Neural progenitor cell (in vitro differentiated cells): Measurements from ENCODE around the gene SFSWAP. TPM values are rescaled to one million over a fixed set of nuclear protein-coding genes. Genes with fewer than 3 reads are reported as not detected.

Experiments used
- DNase-seq: peaks from one replicate; pipeline ENCODE4 v3.0.0-alpha.2; 2016; ENCODE audit warnings: low spot score
- H2AFZ ChIP-seq: fragments of 200-600 bp; sonication (generic); replicated peaks from 2 replicates; pipeline ENCODE4 v1.6.1; 2016; ENCODE audit warnings: antibody characterized with exemption
- H3F3A ChIP-seq: fragments of 200-600 bp; sonication (generic); 2 replicates; pipeline ENCODE4 v1.6.1; 2016; ENCODE audit warnings: antibody characterized with exemption, low read depth
- H3K27ac ChIP-seq: fragments of 200-600 bp; sonication (generic); 2 replicates; pipeline ENCODE4 v1.5.1; 2016; ENCODE audit warnings: mild to moderate bottlenecking
- H3K27me3 ChIP-seq: fragments of 200-600 bp; sonication (generic); 2 replicates; pipeline ENCODE4 v1.6.1; 2016; ENCODE audit warnings: mild to moderate bottlenecking, moderate library complexity
- H3K36me3 ChIP-seq: fragments of 200-600 bp; sonication (generic); 2 replicates; pipeline ENCODE4 v1.5.1; 2016
- H3K4me1 ChIP-seq: fragments of 200-600 bp; sonication (generic); 2 replicates; pipeline ENCODE4 v1.6.1; 2016; ENCODE audit warnings: mixed run types
- H3K4me2 ChIP-seq: fragments of 200-600 bp; sonication (generic); 2 replicates; pipeline ENCODE4 v1.6.1; 2016
- H3K4me3 ChIP-seq: fragments of 200-600 bp; sonication (generic); 2 replicates; pipeline ENCODE4 v1.5.1; 2016
- H3K79me2 ChIP-seq: fragments of 200-600 bp; sonication (generic); 2 replicates; pipeline ENCODE4 v1.6.1; 2016; ENCODE audit warnings: low read depth
- H3K9ac ChIP-seq: fragments of 200-600 bp; sonication (generic); 2 replicates; pipeline ENCODE4 v1.6.1; 2016
- H3K9me3 ChIP-seq: fragments of 200-600 bp; sonication (generic); 2 replicates; pipeline ENCODE4 v1.5.1; 2016; ENCODE audit warnings: low read depth
- H4K20me1 ChIP-seq: fragments of 200-600 bp; sonication (generic); 2 replicates; pipeline ENCODE4 v1.6.1; 2016; ENCODE audit warnings: low read depth
- H3K27ac Mint-ChIP-seq: 3 replicates; pipeline ENCODE4 v1.8.0; 2021; ENCODE audit warnings: mixed read lengths
- H3K27me3 Mint-ChIP-seq: 2 replicates; pipeline ENCODE4 v1.8.0; 2022; ENCODE audit warnings: low read depth, mild to moderate bottlenecking, inconsistent platforms, moderate library complexity, mixed read lengths; ENCODE audit not compliant: insufficient read depth
- H3K36me3 Mint-ChIP-seq: 3 replicates; pipeline ENCODE4 v1.8.0; 2021; ENCODE audit warnings: mixed read lengths
- H3K4me1 Mint-ChIP-seq: 3 replicates; pipeline ENCODE4 v1.8.0; 2021; ENCODE audit warnings: mixed read lengths
- H3K4me3 Mint-ChIP-seq: 3 replicates; pipeline ENCODE4 v1.8.0; 2021; ENCODE audit warnings: mild to moderate bottlenecking, moderate library complexity, mixed read lengths
- H3K9me3 Mint-ChIP-seq: 3 replicates; pipeline ENCODE4 v1.8.0; 2020; ENCODE audit warnings: mixed read lengths
- EZH2 ChIP-seq: fragments of 200-600 bp; sonication (generic); IDR thresholded peaks from 2 replicates; pipeline ENCODE4 v1.6.1; 2017; ENCODE audit warnings: antibody characterized with exemption, mild to moderate bottlenecking, moderate library complexity
- EZH2phosphoT487 ChIP-seq: fragments of 200-600 bp; sonication (generic); IDR thresholded peaks from 2 replicates; pipeline ENCODE4 v1.6.1; 2017; ENCODE audit warnings: antibody characterized with exemption
- total RNA-seq: library from RNA; depleted of rRNA; stranded (reverse); fragments of >200 nt; gene quantifications from 2 replicates; pipeline ENCODE4 v1.2.3, GENCODE V29; 2015; ENCODE audit warnings: low replicate concordance
- TF ChIP-seq, protein P1 (sequence below): fragments of 200-600 bp; sonication (generic); IDR thresholded peaks from 2 replicates; pipeline ENCODE4 v1.5.1; 2017; ENCODE audit warnings: antibody characterized with exemption, mild to moderate bottlenecking

SFSWAP gene
- total RNA-seq, 1 donor from 2014 or later: 37.0 TPM

DNA sequence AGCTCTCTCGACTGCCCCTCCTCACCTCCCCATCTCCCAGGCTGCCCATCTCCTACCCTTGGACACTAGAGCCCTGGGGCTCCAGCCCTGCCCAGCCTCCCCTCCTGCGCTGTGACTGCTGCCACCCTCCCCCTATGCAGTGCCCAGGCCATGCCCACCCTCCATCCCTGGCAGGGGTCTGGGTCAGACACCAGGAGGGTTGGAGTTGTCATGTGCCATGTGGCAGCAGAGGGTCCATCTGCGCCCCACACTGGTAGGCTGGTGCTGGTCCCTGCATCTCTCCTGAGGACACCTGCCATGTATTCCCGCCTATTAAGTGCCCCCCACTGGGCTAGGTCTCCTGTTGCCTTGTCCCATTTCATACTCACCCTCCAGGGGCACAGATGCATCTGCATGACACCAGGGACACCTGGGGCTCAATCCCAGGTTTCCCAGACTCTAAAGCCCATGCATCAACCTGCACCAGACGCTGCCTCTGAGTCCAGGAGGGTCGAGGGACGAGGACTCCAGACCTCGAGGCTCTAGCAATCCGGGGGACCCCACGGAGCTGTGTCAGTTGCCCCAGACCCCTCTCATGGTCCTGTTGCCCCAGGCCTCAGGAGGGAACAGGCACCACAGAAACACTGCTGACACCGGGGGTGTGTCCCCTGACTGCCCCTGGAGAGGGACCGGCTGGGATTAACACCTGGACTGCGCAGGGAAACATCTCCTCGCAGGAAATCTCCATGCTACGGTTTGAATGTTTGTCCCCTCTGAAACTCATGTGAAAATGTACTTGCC, 23.4 kb upstream of the SFSWAP start:
- H3K36me3 ChIP-seq: no peaks in the 10 kb centered on the region
- no peak overlapping the region for H3K9ac ChIP-seq
- Mint-ChIP-seq H3K27me3 (peaks cover 9% of the 10 kb centered on the region), H3K36me3 (no peaks in the 10 kb centered on the region), H3K4me3 (no peak overlapping the region), H3K9me3 (peaks cover 8% of the 10 kb centered on the region), H3K27ac (no peak overlapping the region), H3K4me1 (peaks cover 3% of the 10 kb centered on the region)
- H3K9me3 ChIP-seq: no peaks in the 10 kb centered on the region
- H3K4me2 ChIP-seq: no peak overlapping the region
- H3K4me1 ChIP-seq: no peaks in the 10 kb centered on the region
- DNase-seq: no peak
- H3K27ac ChIP-seq: no peak overlapping the region
- H4K20me1 ChIP-seq: no peaks in the 10 kb centered on the region
- no peak overlapping the region for H2AFZ ChIP-seq
- no peaks in the 10 kb centered on the region for H3K79me2 ChIP-seq
- no peak overlapping the region for H3K4me3 ChIP-seq
- peaks cover 16% of the 10 kb centered on the region for H3F3A ChIP-seq
- TF ChIP-seq EZH2 (no peak), EZH2phosphoT487 (no peak)
- TF ChIP-seq, protein P1, sequence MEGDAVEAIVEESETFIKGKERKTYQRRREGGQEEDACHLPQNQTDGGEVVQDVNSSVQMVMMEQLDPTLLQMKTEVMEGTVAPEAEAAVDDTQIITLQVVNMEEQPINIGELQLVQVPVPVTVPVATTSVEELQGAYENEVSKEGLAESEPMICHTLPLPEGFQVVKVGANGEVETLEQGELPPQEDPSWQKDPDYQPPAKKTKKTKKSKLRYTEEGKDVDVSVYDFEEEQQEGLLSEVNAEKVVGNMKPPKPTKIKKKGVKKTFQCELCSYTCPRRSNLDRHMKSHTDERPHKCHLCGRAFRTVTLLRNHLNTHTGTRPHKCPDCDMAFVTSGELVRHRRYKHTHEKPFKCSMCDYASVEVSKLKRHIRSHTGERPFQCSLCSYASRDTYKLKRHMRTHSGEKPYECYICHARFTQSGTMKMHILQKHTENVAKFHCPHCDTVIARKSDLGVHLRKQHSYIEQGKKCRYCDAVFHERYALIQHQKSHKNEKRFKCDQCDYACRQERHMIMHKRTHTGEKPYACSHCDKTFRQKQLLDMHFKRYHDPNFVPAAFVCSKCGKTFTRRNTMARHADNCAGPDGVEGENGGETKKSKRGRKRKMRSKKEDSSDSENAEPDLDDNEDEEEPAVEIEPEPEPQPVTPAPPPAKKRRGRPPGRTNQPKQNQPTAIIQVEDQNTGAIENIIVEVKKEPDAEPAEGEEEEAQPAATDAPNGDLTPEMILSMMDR: no peak
- H3K27me3 ChIP-seq: no peaks in the 10 kb centered on the region

DNA sequence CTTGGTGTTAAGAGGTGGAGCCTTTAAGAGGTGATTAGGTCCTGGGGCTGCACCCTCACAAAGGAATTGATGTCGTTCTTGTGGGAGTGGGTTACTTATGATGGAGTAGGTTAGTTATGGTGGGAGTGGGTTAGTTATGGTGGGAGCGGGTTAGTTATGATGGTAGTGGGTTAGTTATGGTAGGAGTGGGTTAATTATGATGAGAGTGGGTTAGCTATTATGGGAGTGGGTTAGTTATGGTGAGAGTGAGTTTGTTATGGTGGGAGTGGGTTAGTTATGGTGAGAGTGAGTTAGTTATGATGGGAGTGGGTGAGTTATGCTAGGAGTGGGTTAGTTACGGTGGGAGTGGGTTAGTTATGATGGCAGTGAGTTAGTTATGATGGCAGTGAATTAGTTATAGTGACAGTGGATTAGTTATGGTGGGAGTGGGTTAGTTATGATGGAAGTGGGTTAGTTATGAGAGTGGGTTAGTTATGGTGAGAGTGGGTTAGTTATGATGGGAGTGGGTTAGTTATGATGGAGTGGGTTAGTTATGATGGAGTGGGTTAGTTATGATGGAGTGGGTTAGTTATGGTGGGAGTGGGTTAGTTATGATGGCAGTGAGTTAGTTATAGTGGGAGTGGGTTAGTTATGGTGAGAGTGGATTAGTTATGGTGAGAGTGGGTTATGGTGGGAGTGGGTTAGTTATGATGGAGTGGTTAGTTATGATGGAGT, 22.6 kb upstream of the SFSWAP start:
- Histone ChIP-seq H3K9ac (no peak overlapping the region), H3F3A (peaks cover 16% of the 10 kb centered on the region), H3K4me3 (no peak overlapping the region), H3K27ac (no peak overlapping the region), H4K20me1 (no peaks in the 10 kb centered on the region), H3K4me1 (no peaks in the 10 kb centered on the region), H3K9me3 (no peaks in the 10 kb centered on the region), H3K36me3 (no peaks in the 10 kb centered on the region), H2AFZ (no peak overlapping the region), H3K27me3 (no peaks in the 10 kb centered on the region), H3K79me2 (no peaks in the 10 kb centered on the region), H3K4me2 (no peak overlapping the region)
- no peak overlapping the region for H3K4me3 Mint-ChIP-seq
- no peak overlapping the region for H3K27ac Mint-ChIP-seq
- H3K27me3 Mint-ChIP-seq: peaks cover 2% of the 10 kb centered on the region
- DNase-seq: no peak
- no peaks in the 10 kb centered on the region for H3K36me3 Mint-ChIP-seq
- peaks cover 5% of the 10 kb centered on the region for H3K9me3 Mint-ChIP-seq
- H3K4me1 Mint-ChIP-seq: no peaks in the 10 kb centered on the region
- no peak for TF ChIP-seq EZH2
- no peak for TF ChIP-seq EZH2phosphoT487
- TF ChIP-seq, protein P1: no peak

DNA sequence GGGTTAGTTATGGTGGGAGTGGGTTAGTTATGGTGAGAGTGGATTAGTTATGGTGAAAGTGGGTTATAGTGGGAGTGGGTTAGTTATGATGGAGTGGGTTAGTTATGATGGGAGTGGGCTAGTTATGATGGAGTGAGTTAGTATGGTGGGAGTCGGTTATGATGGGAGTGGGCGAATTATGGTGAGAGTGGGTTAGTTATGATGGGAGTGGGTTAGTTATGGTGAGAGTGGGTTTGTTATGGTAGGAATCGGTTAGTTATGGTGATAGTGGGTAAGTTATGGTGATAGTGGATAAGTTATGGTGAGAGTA, 22.1 kb upstream of the SFSWAP start:
- Histone ChIP-seq H3K27me3 (no peaks in the 10 kb centered on the region), H3K36me3 (no peaks in the 10 kb centered on the region), H3K9me3 (no peaks in the 10 kb centered on the region), H3K27ac (no peak overlapping the region), H2AFZ (no peak overlapping the region), H3K4me1 (no peaks in the 10 kb centered on the region), H3K4me2 (no peak overlapping the region), H3K4me3 (no peak overlapping the region), H3F3A (peaks cover 14% of the 10 kb centered on the region), H3K79me2 (no peaks in the 10 kb centered on the region), H4K20me1 (no peaks in the 10 kb centered on the region), H3K9ac (no peak overlapping the region)
- Mint-ChIP-seq H3K4me3 (no peak overlapping the region), H3K4me1 (no peaks in the 10 kb centered on the region), H3K9me3 (peaks cover 5% of the 10 kb centered on the region), H3K27ac (no peak overlapping the region), H3K36me3 (no peaks in the 10 kb centered on the region), H3K27me3 (peaks cover 2% of the 10 kb centered on the region)
- no peak for DNase-seq
- TF ChIP-seq EZH2 (no peak), EZH2phosphoT487 (no peak)
- TF ChIP-seq, protein P1: no peak
